ENCODE results near the gene IFNA1. TPM values are rescaled to one million over a fixed set of nuclear protein-coding genes. Genes with fewer than 3 reads are reported as not detected.
"Not testable (repeated sequence)": the region's sequence is repeated elsewhere in the genome, so short reads cannot be mapped to it uniquely, and the experiment has no call there.

The IFNA1 gene
- total and polyA plus RNA-seq, 3 donors from 2014 or later: not detected

- Histone ChIP-seq H3K36me3 (ENCODE audit: low read depth, missing control alignments) (no peaks in the 10 kb centered on the region), H3K27me3 (no peaks in the 10 kb centered on the region), H3K27ac (no peak overlapping the region), H3K4me1 (no peaks in the 10 kb centered on the region), H3K4me3 (no peak overlapping the region), H3K9me3 (no peaks in the 10 kb centered on the region)
- DNase-seq: no peak
- TF ChIP-seq POLR2A (IDR thresholded peaks at IDR 0.05) (no peak), CTCF (IDR thresholded peaks at IDR 0.05) (no peak)
- WGBS, 2 donors: 89 to 90% methylated on average over 4 of the region's 4 CpGs
- intact Hi-C loops (cut with DNase I; ENCODE audit: low total_unique reads): no loop called here
These were observed 3.8 kb downstream of the IFNA1 start for GRCh38 chr9:21443849-21444625.

- H3K4me1 ChIP-seq; intact Hi-C loops (cut with DNase I; ENCODE audit: low total_unique reads); H3K9me3 ChIP-seq; H3K27ac ChIP-seq; H3K4me3 ChIP-seq; H3K36me3 ChIP-seq (ENCODE audit: low read depth, missing control alignments); H3K27me3 ChIP-seq; DNase-seq: not testable (repeated sequence)
- 86% methylated on average over 5 of the region's 5 CpGs for WGBS, 2 donors
These were observed 9.1 kb downstream of the IFNA1 start for GRCh38 chr9:21449312-21449711.

GRCh38 chr9:21450733-21451394 lies 10.6 kb downstream of the IFNA1 start:
- no peak for DNase-seq
- no peaks in the 10 kb centered on the region for H3K36me3 ChIP-seq (ENCODE audit: low read depth, missing control alignments)
- H3K4me1 ChIP-seq: peaks cover 2% of the 10 kb centered on the region
- no peak overlapping the region for H3K27ac ChIP-seq
- no peak overlapping the region for H3K4me3 ChIP-seq
- TF ChIP-seq POLR2A (IDR thresholded peaks at IDR 0.05) (no peak), CTCF (IDR thresholded peaks at IDR 0.05) (no peak)
- intact Hi-C loops (cut with DNase I; ENCODE audit: low total_unique reads): no loop called here
- 74 to 77% methylated on average over 4 of the region's 4 CpGs for WGBS, 2 donors
- no peaks in the 10 kb centered on the region for H3K9me3 ChIP-seq
- H3K27me3 ChIP-seq: no peaks in the 10 kb centered on the region

DNA sequence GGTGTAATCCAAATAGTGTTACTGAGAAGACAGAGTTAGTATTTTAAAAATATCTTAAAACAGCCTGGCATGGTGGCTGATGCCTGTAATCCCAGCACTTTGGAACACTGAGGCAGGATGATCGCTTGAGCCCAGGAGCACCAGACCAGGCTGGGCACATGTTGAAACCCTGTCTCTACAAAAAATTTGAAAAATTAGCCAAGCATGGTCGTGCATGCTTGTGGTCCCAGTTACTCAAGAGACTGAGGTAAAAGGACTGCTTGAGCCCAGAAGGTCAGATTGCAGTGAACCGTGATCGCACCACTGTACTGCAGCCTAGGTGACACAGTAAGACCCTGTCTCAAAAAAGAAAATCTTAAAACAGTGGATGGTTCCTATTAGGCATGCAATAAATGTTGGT lies 12.4 kb downstream of the IFNA1 start:
- intact Hi-C loops (cut with DNase I; ENCODE audit: low total_unique reads): no loop called here
- no peak overlapping the region for H3K27ac ChIP-seq
- no peaks in the 10 kb centered on the region for H3K9me3 ChIP-seq
- H3K4me3 ChIP-seq: no peak overlapping the region
- peaks cover 2% of the 10 kb centered on the region for H3K4me1 ChIP-seq
- no peak for TF ChIP-seq POLR2A (IDR thresholded peaks at IDR 0.05)
- no peak for TF ChIP-seq CTCF (IDR thresholded peaks at IDR 0.05)
- no peak for DNase-seq
- 91 to 95% methylated on average over 4 of the region's 4 CpGs for WGBS, 2 donors
- H3K36me3 ChIP-seq (ENCODE audit: low read depth, missing control alignments): no peaks in the 10 kb centered on the region
- no peaks in the 10 kb centered on the region for H3K27me3 ChIP-seq

DNA sequence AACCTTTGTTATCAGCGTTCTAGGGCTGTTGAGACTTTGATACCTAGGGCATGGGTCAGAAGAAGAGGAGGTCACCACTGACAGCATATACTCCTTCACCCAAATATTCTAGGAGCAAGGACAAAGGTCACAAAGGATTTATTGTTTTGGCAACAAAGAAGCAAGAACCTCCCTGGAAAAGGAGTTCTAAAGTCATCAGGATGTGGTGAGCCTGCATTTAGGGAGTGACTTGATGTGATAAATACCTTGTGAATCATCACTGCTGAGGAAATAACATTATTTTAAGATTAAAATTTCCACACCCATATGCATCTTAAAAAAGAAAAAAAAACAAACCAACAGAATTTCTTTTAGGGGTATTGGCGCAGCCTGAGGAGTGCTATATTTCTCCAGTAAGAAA lies 13.9 kb downstream of the IFNA1 start:
- no peak for DNase-seq
- 42 to 54% methylated on average over 2 of the region's 2 CpGs for WGBS, 2 donors
- H3K27me3 ChIP-seq: no peaks in the 10 kb centered on the region

More for the DNA sequence above, 13.9 kb downstream of the IFNA1 start:
- Histone ChIP-seq H3K9me3 (no peaks in the 10 kb centered on the region), H3K4me1 (peaks cover 2% of the 10 kb centered on the region), H3K4me3 (no peak overlapping the region), H3K27ac (no peak overlapping the region), H3K36me3 (ENCODE audit: low read depth, missing control alignments) (no peaks in the 10 kb centered on the region)
- intact Hi-C loops (cut with DNase I; ENCODE audit: low total_unique reads): no loop called here
- TF ChIP-seq CTCF (IDR thresholded peaks at IDR 0.05) (no peak), POLR2A (IDR thresholded peaks at IDR 0.05) (no peak)

Data from testis (tissue), 3 donors.